ENCODE results near the gene CACNA1I.

CACNA1I gene

GRCh38 chr22:39610246-39610645 lies 39.7 kb downstream of the CACNA1I start:
- no peak overlapping the region for H3K4me3 Mint-ChIP-seq
- H3K27ac Mint-ChIP-seq: no peak overlapping the region
- peaks cover 31% of the 10 kb centered on the region for H3K4me1 Mint-ChIP-seq
- peaks cover 5% of the 10 kb centered on the region for H3K36me3 Mint-ChIP-seq
- peaks cover 11% of the 10 kb centered on the region for H3K9me3 Mint-ChIP-seq
- CTCF ChIA-PET: no interaction called here
- H3K27me3 Mint-ChIP-seq: peaks cover 64% of the 10 kb centered on the region
- no peak for DNase-seq

GRCh38 chr22:39610766-39611165 lies 40.2 kb downstream of the CACNA1I start:
- no peak overlapping the region for H3K4me3 Mint-ChIP-seq
- no peak overlapping the region for H3K27ac Mint-ChIP-seq
- peaks cover 11% of the 10 kb centered on the region for H3K9me3 Mint-ChIP-seq
- CTCF ChIA-PET: no interaction called here
- H3K36me3 Mint-ChIP-seq: peaks cover 5% of the 10 kb centered on the region
- DNase-seq: no peak
- H3K27me3 Mint-ChIP-seq: peaks cover 64% of the 10 kb centered on the region
- peaks cover 31% of the 10 kb centered on the region for H3K4me1 Mint-ChIP-seq

GRCh38 chr22:39611360-39611759 lies 40.8 kb downstream of the CACNA1I start:
- Mint-ChIP-seq H3K9me3 (peaks cover 11% of the 10 kb centered on the region), H3K36me3 (peaks cover 5% of the 10 kb centered on the region), H3K4me3 (no peak overlapping the region), H3K27ac (no peak overlapping the region), H3K4me1 (peaks cover 31% of the 10 kb centered on the region), H3K27me3 (peaks cover 65% of the 10 kb centered on the region)
- DNase-seq: no peak
- CTCF ChIA-PET: no interaction called here

GRCh38 chr22:39612811-39613548 lies 42.4 kb downstream of the CACNA1I start:
- H3K4me3 Mint-ChIP-seq: peak overlapping the region; percentile 39
- H3K36me3 Mint-ChIP-seq: peaks cover 5% of the 10 kb centered on the region
- CTCF ChIA-PET: interaction anchor here (1.0 to 1.2 kb wide), 3 partner anchors 386 to 424 kb away, joined by 3 to 5 read pairs (median 3); no protein-coding TSS in a partner anchor
- peak; percentile 48 for DNase-seq
- H3K27me3 Mint-ChIP-seq: peaks cover 68% of the 10 kb centered on the region
- H3K4me1 Mint-ChIP-seq: peaks cover 33% of the 10 kb centered on the region
- peaks cover 13% of the 10 kb centered on the region for H3K9me3 Mint-ChIP-seq
- H3K27ac Mint-ChIP-seq: peak overlapping the region; percentile 77

GRCh38 chr22:39613549-39613921 lies 43.0 kb downstream of the CACNA1I start:
- H3K4me3 Mint-ChIP-seq: no peak overlapping the region
- peaks cover 5% of the 10 kb centered on the region for H3K36me3 Mint-ChIP-seq
- CTCF ChIA-PET: interaction anchor here (1.0 to 1.2 kb wide), 3 partner anchors 386 to 423 kb away, joined by 3 to 5 read pairs (median 3); no protein-coding TSS in a partner anchor
- peaks cover 65% of the 10 kb centered on the region for H3K27me3 Mint-ChIP-seq
- H3K4me1 Mint-ChIP-seq: peaks cover 37% of the 10 kb centered on the region
- peaks cover 13% of the 10 kb centered on the region for H3K9me3 Mint-ChIP-seq
- no peak for DNase-seq
- H3K27ac Mint-ChIP-seq: peak overlapping the region; percentile 77

- Mint-ChIP-seq H3K27ac (no peak overlapping the region), H3K9me3 (peaks cover 13% of the 10 kb centered on the region), H3K4me3 (no peak overlapping the region), H3K4me1 (peaks cover 37% of the 10 kb centered on the region), H3K27me3 (peaks cover 59% of the 10 kb centered on the region), H3K36me3 (peaks cover 5% of the 10 kb centered on the region)
- no peak for DNase-seq
- CTCF ChIA-PET: interaction anchor here (0.8 to 1.2 kb wide), 2 partner anchors 10 to 80 kb away, joined by 3 to 5 read pairs; no protein-coding TSS in a partner anchor
These were observed 43.9 kb downstream of the CACNA1I start for GRCh38 chr22:39614442-39614841.

GRCh38 chr22:39616051-39616450 lies 45.5 kb downstream of the CACNA1I start:
- H3K4me1 Mint-ChIP-seq: peaks cover 35% of the 10 kb centered on the region
- no peak for DNase-seq
- H3K4me3 Mint-ChIP-seq: no peak overlapping the region
- H3K9me3 Mint-ChIP-seq: peaks cover 13% of the 10 kb centered on the region
- CTCF ChIA-PET: no interaction called here
- H3K27ac Mint-ChIP-seq: no peak overlapping the region
- peaks cover 47% of the 10 kb centered on the region for H3K27me3 Mint-ChIP-seq
- H3K36me3 Mint-ChIP-seq: peaks cover 5% of the 10 kb centered on the region

- Mint-ChIP-seq H3K4me1 (peaks cover 36% of the 10 kb centered on the region), H3K27me3 (peaks cover 52% of the 10 kb centered on the region), H3K9me3 (peaks cover 10% of the 10 kb centered on the region), H3K4me3 (no peak overlapping the region), H3K27ac (no peak overlapping the region), H3K36me3 (peaks cover 5% of the 10 kb centered on the region)
- no peak for DNase-seq
- CTCF ChIA-PET: interaction anchor here (1.1 kb wide), 1 partner anchor 408 kb away, joined by 3 read pairs; no protein-coding TSS in a partner anchor
These were observed 46.2 kb downstream of the CACNA1I start for GRCh38 chr22:39616781-39617180.

GRCh38 chr22:39617342-39617741 lies 46.8 kb downstream of the CACNA1I start:
- H3K4me1 Mint-ChIP-seq: peaks cover 33% of the 10 kb centered on the region
- CTCF ChIA-PET: interaction anchor here (1.1 kb wide), 1 partner anchor 408 kb away, joined by 3 read pairs; no protein-coding TSS in a partner anchor
- no peak for DNase-seq
- H3K4me3 Mint-ChIP-seq: no peak overlapping the region
- H3K36me3 Mint-ChIP-seq: peaks cover 2% of the 10 kb centered on the region
- H3K9me3 Mint-ChIP-seq: peaks cover 5% of the 10 kb centered on the region
- no peak overlapping the region for H3K27ac Mint-ChIP-seq
- peaks cover 52% of the 10 kb centered on the region for H3K27me3 Mint-ChIP-seq

- Mint-ChIP-seq H3K27ac (peak overlapping the region; percentile 37), H3K27me3 (peaks cover 48% of the 10 kb centered on the region), H3K36me3 (no peaks in the 10 kb centered on the region), H3K9me3 (peaks cover 1% of the 10 kb centered on the region), H3K4me3 (no peak overlapping the region), H3K4me1 (peaks cover 24% of the 10 kb centered on the region)
- DNase-seq: no peak
- CTCF ChIA-PET: interaction anchor here (1.1 kb wide), 1 partner anchor 407 kb away, joined by 3 read pairs; no protein-coding TSS in a partner anchor
These were observed 47.6 kb downstream of the CACNA1I start for GRCh38 chr22:39617970-39618757.

GRCh38 chr22:39618996-39619530 lies 48.5 kb downstream of the CACNA1I start:
- DNase-seq: no peak
- CTCF ChIA-PET: no interaction called here

GRCh38 chr22:39620924-39621690 lies 50.6 kb downstream of the CACNA1I start:
- no peak overlapping the region for H3K4me3 Mint-ChIP-seq
- H3K9me3 Mint-ChIP-seq: peaks cover 1% of the 10 kb centered on the region
- CTCF ChIA-PET: interaction anchor here (2.7 kb wide), 1 partner anchor 404 kb away, joined by 16 read pairs; no protein-coding TSS in a partner anchor
- no peaks in the 10 kb centered on the region for H3K36me3 Mint-ChIP-seq
- DNase-seq: no peak
- peaks cover 10% of the 10 kb centered on the region for H3K4me1 Mint-ChIP-seq
- peaks cover 35% of the 10 kb centered on the region for H3K27me3 Mint-ChIP-seq
- H3K27ac Mint-ChIP-seq: no peak overlapping the region

More at GRCh38 chr22:39618996-39619530, 48.5 kb downstream of the CACNA1I start:
- Mint-ChIP-seq H3K36me3 (no peaks in the 10 kb centered on the region), H3K27me3 (peaks cover 48% of the 10 kb centered on the region), H3K4me3 (no peak overlapping the region), H3K27ac (no peak overlapping the region), H3K9me3 (peaks cover 1% of the 10 kb centered on the region), H3K4me1 (peaks cover 18% of the 10 kb centered on the region)

- no peaks in the 10 kb centered on the region for H3K36me3 Mint-ChIP-seq
- CTCF ChIA-PET: interaction anchor here (0.8 to 2.7 kb wide), 2 partner anchors 10 to 403 kb away, joined by 3 to 16 read pairs; no protein-coding TSS in a partner anchor
- H3K27me3 Mint-ChIP-seq: peaks cover 31% of the 10 kb centered on the region
- H3K27ac Mint-ChIP-seq: no peak overlapping the region
- DNase-seq: no peak
- H3K4me3 Mint-ChIP-seq: no peak overlapping the region
- peaks cover 1% of the 10 kb centered on the region for H3K9me3 Mint-ChIP-seq
- H3K4me1 Mint-ChIP-seq: peaks cover 10% of the 10 kb centered on the region
These were observed 51.3 kb downstream of the CACNA1I start for GRCh38 chr22:39621826-39622225.

All from activated naive CD4-positive, alpha-beta T cell treated with anti-CD3 and anti-CD28 coated beads, Interleukin-2, amount 10 ng/mL, durations not matched to agents 7 days and 5 days (primary cell).